GM13976 (cell line): ENCODE data around the gene KRTAP5-5.
"Not testable (repeated sequence)": the region's sequence is repeated elsewhere in the genome, so short reads cannot be mapped to it uniquely, and the experiment has no call there.

ENCODE experiments used
- DNase-seq: peaks from one replicate; pipeline ENCODE4 v3.0.0; 2012; ENCODE audit warnings: low spot score
- in situ Hi-C: fragments of 300-500 bp; cut with MboI; formaldehyde crosslinking; loops from one replicate; pipeline ENCODE4 v1.12.0; 2022; ENCODE audit warnings: low sequenced_read_pairs, mixed read lengths, inconsistent platforms; ENCODE audit not compliant: unreplicated experiment
- TF ChIP-seq, protein P1 (sequence below): IDR thresholded peaks from 2 replicates; pipeline ENCODE4 v1.5.1; 2012; ENCODE audit warnings: borderline replicate concordance, mild to moderate bottlenecking; ENCODE audit not compliant: insufficient read depth; ENCODE audit errors: extremely low read depth, missing control alignments, control extremely low read depth

The KRTAP5-5 gene

DNA sequence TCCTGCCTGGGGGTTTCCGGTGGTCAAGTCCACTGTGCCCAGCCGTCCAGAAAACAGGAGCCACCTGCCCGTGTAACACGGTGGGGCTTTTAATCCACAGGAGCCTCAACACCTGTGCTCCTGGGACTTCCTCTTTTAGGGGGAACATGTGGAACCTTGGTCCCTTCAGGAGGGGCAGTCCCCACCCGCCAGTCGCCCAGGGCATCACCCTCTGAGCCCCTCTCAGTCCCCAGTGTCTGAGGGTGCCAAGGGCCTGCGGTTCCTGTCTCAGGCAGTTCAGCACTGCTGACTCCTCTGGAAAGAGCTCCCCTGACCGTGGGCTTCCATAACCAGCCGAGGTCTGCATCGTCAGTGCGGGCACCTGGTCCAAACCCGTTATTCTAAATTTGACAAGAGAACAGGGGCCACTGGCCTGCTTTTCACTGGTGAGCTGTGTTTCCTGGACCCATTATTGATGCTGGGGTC lies 15.8 kb downstream of the KRTAP5-5 start:
- DNase-seq, result no peak
- in situ Hi-C loops, result no loop called here
- TF ChIP-seq, protein P1, sequence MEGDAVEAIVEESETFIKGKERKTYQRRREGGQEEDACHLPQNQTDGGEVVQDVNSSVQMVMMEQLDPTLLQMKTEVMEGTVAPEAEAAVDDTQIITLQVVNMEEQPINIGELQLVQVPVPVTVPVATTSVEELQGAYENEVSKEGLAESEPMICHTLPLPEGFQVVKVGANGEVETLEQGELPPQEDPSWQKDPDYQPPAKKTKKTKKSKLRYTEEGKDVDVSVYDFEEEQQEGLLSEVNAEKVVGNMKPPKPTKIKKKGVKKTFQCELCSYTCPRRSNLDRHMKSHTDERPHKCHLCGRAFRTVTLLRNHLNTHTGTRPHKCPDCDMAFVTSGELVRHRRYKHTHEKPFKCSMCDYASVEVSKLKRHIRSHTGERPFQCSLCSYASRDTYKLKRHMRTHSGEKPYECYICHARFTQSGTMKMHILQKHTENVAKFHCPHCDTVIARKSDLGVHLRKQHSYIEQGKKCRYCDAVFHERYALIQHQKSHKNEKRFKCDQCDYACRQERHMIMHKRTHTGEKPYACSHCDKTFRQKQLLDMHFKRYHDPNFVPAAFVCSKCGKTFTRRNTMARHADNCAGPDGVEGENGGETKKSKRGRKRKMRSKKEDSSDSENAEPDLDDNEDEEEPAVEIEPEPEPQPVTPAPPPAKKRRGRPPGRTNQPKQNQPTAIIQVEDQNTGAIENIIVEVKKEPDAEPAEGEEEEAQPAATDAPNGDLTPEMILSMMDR, result no peak

DNA sequence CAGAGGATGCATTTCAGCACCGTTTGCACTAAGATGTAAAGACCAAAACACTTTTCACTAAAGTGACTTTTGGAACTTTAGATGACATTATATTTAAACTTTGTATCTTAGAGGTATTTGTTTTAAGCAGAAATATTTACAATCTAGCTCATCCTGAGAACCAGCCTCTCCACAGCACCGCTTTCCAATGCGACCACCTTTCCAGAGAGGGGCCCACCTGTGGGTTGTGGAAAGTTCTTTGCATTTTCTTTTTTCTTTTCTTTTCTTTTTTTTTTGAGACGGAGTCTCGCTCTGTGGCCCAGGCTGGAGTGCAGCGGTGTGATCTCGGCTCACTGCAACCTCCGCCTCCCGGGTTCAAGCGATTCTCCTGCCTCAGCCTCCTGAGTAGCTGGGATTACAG lies 17.0 kb downstream of the KRTAP5-5 start:
- DNase-seq, in situ Hi-C loops: not testable (repeated sequence)

DNA sequence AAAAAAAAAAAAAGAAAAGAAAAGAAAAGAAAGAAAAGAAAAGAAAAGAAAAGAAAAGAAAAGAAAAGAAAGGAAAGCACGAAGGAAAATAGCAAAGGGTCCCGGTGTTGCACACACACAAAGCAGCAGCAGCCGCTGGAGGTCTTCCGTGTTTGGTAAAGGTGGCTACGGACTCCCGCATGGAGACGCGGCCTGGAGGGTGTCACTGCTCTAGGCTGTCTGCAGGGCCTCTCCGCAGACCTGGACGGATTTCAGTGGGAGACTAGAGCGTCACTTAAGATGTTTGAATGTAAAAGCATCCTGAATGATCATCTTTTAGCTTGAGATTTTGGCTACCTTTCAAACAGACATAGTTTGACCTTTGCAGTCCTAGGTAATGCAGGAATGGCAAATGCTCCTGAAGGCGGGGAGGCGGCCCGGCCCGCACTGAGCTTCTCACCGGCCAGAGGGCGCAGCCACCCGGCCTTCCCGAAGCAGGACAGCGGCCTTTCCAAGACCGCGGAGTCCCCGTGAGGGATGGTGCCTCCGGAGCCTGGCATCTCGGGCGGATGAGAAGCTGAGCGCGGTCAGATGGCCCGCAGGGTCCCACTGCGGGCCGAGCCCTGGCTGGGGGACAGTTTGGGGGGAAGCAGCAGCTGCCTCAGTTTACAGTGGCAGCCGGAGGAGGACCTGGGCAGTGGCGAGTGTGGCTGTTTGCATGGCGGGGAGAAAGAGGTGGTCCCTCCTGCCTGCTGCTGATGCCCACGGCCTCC lies 18.5 kb downstream of the KRTAP5-5 start:
- TF ChIP-seq, protein P1, result no peak
- in situ Hi-C loops, result no loop called here
- no peak for DNase-seq

DNA sequence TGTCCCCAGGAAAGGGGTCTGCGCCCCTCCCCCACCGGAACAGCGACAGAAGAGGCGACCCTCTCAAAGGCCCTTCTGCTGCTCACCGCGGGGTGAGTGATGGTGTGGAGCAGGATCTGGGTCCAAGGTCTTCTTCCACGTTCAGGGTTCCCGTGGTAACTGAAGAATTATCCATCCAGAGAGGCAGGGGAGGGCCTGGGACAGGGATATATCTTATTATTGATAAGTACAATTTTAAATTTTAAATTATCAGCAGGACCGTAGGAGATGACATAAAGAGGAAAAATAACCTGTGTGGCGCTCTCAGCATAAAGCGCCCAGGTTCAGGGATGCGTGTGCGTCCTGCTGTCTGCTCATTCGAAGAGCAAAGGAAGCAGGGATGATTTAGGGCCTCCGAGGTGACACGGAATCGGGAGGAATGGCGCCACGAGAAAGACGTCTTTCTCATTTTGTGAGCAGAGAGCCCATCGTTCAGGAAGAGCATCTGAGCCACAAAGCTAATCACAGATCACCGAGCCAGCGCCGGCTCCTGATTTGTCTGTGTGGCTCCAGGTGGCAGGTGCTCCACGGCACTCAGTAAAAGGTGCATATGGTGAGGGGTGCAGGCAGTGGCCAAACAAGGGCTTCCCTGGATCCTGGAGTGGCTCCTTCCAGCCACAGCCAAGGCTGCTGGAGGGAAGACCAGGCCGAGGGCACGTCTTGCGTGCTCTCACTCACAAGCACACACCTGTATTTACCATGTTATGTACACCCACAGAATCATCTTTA lies 19.3 kb downstream of the KRTAP5-5 start:
- in situ Hi-C loops, result no loop called here
- TF ChIP-seq, protein P1, result no peak
- DNase-seq, result no peak

DNA sequence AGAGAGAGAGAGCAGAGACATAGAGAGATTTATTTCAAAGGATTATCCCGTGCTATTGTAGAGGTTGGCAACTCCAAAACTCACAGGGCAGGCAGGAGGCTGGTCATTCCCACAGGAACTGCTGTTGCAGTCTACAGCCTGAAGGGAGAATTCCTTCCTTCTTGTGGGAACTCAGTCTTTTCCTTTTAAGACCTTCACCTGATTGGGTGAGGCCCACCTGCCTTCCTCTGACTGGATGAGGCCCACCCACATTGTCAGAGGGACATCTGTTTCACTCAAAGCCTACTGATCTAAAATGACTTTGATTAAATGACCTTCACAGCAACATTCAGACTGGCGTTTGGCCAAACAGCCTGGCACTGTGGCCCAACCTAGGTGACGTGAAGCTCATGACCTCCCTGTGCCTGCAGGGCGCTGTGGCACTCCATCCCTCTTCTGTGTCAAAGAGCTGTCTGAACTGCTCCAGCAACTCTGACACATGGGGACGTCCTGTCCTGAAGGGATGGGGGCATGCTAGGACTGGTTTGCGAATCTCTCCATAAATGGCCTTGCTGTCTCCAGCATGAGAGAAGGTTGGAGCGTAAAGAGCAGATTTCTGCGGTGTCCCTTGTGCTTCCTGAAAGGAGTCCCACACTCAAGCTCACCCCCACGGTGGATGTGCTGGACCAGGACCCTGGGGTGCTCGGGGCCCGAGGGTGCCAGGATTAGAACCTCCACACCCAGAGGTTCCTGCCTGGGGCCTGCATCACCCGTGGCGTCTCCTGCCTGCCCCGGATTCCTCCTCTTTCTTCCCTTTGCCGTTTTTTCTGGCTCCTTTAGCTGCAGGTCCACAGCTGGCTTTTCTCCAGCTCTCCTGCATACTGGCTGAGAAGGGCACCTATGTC lies 20.7 kb downstream of the KRTAP5-5 start:
- TF ChIP-seq, protein P1, result no peak
- in situ Hi-C loops, result loop anchor here (25.0 kb wide), 1 partner anchor 512 kb away; the partner anchor contains the start of genes INS and TH

DNA sequence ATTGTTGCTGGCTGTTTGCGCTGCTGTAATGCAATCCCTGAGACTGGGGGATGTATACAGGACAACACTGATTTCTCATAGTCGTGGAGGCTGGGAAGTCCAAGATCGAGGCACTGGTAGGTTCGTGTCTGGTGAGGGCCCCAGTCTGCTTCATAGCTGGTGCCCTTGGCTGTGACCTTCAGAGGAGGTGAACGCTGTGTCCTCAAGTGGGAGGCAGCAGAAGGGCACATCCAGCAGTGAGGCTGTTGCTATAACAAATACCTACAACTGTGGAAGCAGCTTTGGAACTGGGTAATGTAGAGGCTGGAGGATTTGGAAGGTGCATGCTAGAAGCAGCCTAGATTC lies 21.3 kb downstream of the KRTAP5-5 start:
- in situ Hi-C loops, result loop anchor here (25.0 kb wide), 1 partner anchor 511 kb away; the partner anchor contains the start of genes INS and TH
- TF ChIP-seq, protein P1, result no peak
- DNase-seq, result no peak

More for the DNA sequence above, 20.7 kb downstream of the KRTAP5-5 start:
- no peak for DNase-seq
